ENCODE results near the gene PKP3.
"Not testable (repeated sequence)": the region's sequence is repeated elsewhere in the genome, so short reads cannot be mapped to it uniquely, and the experiment has no call there.

Gene PKP3

DNA sequence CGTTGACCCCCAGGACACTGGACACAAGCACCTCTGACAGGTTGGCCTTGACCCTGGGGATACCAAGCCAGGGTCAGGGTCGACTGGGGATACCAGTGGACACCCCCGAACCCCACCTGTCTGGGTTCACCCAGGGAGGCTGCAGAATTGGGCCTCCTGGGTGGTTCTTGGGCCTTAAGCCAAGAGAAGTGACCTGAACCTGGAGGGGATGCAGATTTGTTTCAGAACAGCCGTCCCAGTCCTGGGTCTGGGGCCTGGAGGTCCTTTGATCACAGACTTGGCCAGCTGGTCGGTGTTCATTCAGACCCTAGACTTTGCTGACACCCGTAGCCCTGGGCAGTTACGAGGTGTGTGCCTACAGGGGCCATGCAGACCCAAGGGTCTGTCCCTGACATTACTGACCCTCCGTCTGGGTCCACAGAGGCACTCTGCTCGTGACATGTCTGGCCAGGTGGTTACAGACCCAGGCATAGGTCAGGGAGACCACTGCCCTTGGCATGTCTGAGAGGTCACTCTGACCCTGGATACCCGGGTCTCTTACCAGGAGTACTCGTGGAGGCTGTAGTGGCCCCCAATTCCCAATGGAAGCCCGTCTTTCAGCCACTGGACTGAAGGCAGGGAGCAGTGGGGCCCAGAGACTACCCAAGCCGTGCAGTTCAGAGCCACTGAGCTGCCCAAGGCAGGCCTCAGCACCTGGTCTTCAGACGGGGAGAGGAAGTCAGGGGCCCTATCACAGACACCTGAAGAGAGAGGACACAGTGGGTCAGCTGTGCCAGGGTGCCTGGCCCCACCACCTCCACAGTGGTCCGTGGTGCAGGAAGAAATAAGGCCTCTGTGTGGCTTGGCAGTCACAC lies 14.4 kb downstream of the PKP3 start:
- Histone ChIP-seq H3K9ac (ENCODE audit: insufficient read length) (no peak overlapping the region), H3K4me3 (no peak overlapping the region), H3K9me3 (ENCODE audit: low read depth, low read length) (no peaks in the 10 kb centered on the region), H3K36me3 (ENCODE audit: insufficient read depth, low read length) (no peaks in the 10 kb centered on the region), H3K27ac (no peak overlapping the region)
- TF ChIP-seq EZH2 (IDR thresholded peaks at IDR 0.05) (no peak), POLR2AphosphoS5 (IDR thresholded peaks at IDR 0.05; ENCODE audit: borderline replicate concordance, low read depth, low read length) (no peak), FOXP2 (optimal IDR thresholded peaks at IDR 0.05; ENCODE audit: control extremely low read depth, extremely low read length, insufficient read depth) (no peak)
- no peak for DNase-seq (ENCODE audit: low read depth, low spot score)

DNA sequence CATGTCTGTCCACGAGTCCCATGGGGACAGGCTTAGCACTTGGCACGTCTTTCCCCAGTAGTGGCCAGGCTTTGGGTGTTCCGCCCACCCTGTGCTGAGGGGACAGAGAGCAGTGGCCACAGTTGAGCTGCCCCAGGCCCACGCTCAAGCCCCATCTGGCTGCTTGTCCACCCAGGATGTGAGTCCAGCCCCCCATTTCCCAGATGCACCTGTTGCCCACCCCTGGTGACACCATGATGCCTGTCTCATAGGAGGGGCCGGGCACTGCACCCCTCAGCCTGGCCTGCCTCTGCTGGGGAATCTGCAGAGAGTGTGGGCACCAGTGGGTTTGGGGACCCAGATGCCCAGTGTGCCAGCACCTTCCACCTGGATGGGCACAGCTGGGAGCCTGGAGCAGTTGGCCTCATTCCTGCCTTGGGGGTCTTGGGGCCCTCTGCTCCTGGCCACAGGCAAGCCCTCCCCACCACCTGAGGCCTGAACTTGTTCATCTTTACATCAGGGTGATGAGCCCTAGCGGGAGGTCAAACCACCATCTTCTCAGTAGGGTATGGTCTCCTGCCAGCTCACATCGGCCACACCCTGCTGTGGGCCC lies 15.1 kb downstream of the PKP3 start:
- H3K4me3 ChIP-seq, result no peak overlapping the region
- H3K27ac ChIP-seq, result no peak overlapping the region
- no peaks in the 10 kb centered on the region for H3K9me3 ChIP-seq (ENCODE audit: low read depth, low read length)
- no peaks in the 10 kb centered on the region for H3K36me3 ChIP-seq (ENCODE audit: insufficient read depth, low read length)
- no peak overlapping the region for H3K9ac ChIP-seq (ENCODE audit: insufficient read length)
- TF ChIP-seq POLR2AphosphoS5 (IDR thresholded peaks at IDR 0.05; ENCODE audit: borderline replicate concordance, low read depth, low read length) (no peak), FOXP2 (optimal IDR thresholded peaks at IDR 0.05; ENCODE audit: control extremely low read depth, extremely low read length, insufficient read depth) (no peak), EZH2 (IDR thresholded peaks at IDR 0.05) (no peak)
- no peak for DNase-seq (ENCODE audit: low read depth, low spot score)

GRCh38 chr11:409600-410483 lies 15.8 kb downstream of the PKP3 start:
- no peak overlapping the region for H3K4me3 ChIP-seq
- no peak for TF ChIP-seq EZH2 (IDR thresholded peaks at IDR 0.05)
- TF ChIP-seq FOXP2 (optimal IDR thresholded peaks at IDR 0.05; ENCODE audit: control extremely low read depth, extremely low read length, insufficient read depth), result no peak
- no peak for TF ChIP-seq POLR2AphosphoS5 (IDR thresholded peaks at IDR 0.05; ENCODE audit: borderline replicate concordance, low read depth, low read length)
- no peak overlapping the region for H3K9ac ChIP-seq (ENCODE audit: insufficient read length)
- no peak for DNase-seq (ENCODE audit: low read depth, low spot score)
- no peaks in the 10 kb centered on the region for H3K36me3 ChIP-seq (ENCODE audit: insufficient read depth, low read length)
- no peak overlapping the region for H3K27ac ChIP-seq
- H3K9me3 ChIP-seq (ENCODE audit: low read depth, low read length), result no peaks in the 10 kb centered on the region

DNA sequence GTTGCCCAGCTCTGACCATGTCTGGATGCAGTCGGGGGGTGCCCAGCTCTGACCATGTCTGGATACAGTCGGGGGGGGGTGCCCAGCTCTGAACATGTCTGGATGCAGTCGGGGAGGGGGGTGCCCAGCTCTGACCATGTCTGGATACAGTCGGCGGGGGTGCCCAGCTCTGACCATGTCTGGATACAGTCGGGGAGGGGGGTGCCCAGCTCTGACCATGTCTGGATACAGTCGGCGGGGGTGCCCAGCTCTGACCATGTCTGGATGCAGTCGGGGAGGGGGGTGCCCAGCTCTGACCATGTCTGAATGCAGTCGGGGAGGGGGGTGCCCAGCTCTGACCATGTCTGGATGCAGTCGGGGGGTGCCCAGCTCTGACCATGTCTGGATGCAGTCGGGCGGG lies 16.7 kb downstream of the PKP3 start:
- not testable (repeated sequence) for H3K36me3 ChIP-seq (ENCODE audit: insufficient read depth, low read length); H3K9ac ChIP-seq (ENCODE audit: insufficient read length); H3K9me3 ChIP-seq (ENCODE audit: low read depth, low read length); DNase-seq (ENCODE audit: low read depth, low spot score); H3K27ac ChIP-seq; H3K4me3 ChIP-seq

DNA sequence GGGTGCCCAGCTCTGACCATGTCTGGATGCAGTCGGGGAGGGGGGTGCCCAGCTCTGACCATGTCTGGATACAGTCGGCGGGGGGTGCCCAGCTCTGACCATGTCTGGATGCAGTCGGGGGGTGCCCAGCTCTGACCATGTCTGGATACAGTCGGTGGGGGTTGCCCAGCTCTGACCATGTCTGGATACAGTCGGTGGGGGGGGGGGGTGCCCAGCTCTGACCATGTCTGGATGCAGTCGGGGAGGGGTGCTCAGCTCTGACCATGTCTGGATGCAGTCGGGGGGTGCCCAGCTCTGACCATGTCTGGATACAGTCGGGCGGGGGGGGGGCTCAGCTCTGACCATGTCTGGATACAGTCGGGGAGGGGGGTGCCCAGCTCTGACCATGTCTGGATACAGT lies 17.5 kb downstream of the PKP3 start:
- not testable (repeated sequence) for H3K27ac ChIP-seq; H3K4me3 ChIP-seq; H3K9me3 ChIP-seq (ENCODE audit: low read depth, low read length); H3K36me3 ChIP-seq (ENCODE audit: insufficient read depth, low read length); H3K9ac ChIP-seq (ENCODE audit: insufficient read length); DNase-seq (ENCODE audit: low read depth, low spot score)

GRCh38 chr11:412641-413119 lies 18.7 kb downstream of the PKP3 start:
- Histone ChIP-seq H3K36me3 (ENCODE audit: insufficient read depth, low read length) (no peaks in the 10 kb centered on the region), H3K9me3 (ENCODE audit: low read depth, low read length) (no peaks in the 10 kb centered on the region), H3K27ac (no peak overlapping the region), H3K4me3 (no peak overlapping the region), H3K9ac (ENCODE audit: insufficient read length) (no peak overlapping the region)
- TF ChIP-seq FOXP2 (optimal IDR thresholded peaks at IDR 0.05; ENCODE audit: control extremely low read depth, extremely low read length, insufficient read depth) (no peak), EZH2 (IDR thresholded peaks at IDR 0.05) (no peak), POLR2AphosphoS5 (IDR thresholded peaks at IDR 0.05; ENCODE audit: borderline replicate concordance, low read depth, low read length) (no peak)
- DNase-seq (ENCODE audit: low read depth, low spot score), result no peak

DNA sequence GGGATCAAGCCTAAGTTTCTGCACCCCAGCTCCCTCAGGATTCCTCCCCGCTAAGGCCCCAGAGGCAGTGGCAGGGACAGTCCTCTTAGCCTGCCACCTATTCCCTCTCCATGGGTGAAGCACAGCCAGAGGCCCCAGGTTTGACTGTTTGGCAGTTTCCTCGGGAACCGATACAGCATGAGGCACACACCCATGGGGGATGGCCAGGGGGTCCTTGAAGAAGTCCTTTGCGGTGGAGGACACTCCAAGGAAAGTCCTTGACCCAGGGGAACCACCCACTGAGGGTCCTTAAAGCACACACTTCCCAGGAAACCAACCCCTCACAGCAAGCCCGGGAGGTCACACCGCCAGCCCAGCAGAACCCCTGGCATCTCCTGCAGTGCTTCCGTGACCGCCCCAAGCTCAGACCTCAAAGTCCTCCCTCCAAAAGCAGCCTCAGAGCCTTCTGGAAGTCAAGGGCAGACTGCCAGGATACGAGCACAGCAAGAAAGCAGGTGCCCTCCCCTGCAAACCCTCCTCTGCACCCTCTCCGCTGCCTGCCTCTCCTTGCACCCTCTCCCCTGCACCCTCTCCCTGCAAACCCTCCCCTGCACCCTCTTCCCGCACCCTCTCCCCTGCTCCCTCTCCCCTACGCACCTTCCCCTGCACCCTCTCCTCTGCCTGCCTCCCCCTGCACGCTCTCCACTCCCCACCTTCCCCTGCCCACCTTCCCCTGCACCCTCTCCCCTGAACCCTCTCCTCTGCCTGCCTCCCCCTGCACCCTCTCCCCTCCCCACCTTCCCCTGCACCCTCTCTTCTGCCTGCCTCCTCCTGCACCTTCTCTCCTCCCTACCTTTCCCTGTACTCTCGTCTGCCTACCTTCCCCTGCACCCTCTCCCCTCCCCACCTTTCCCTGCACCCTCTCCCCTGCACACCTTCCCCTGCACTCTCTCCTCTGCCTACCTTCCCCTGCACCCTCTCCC lies 19.4 kb downstream of the PKP3 start:
- no peak overlapping the region for H3K9ac ChIP-seq (ENCODE audit: insufficient read length)
- TF ChIP-seq EZH2 (IDR thresholded peaks at IDR 0.05) (no peak), POLR2AphosphoS5 (IDR thresholded peaks at IDR 0.05; ENCODE audit: borderline replicate concordance, low read depth, low read length) (no peak), FOXP2 (optimal IDR thresholded peaks at IDR 0.05; ENCODE audit: control extremely low read depth, extremely low read length, insufficient read depth) (no peak)
- H3K36me3 ChIP-seq (ENCODE audit: insufficient read depth, low read length), result no peaks in the 10 kb centered on the region
- no peak for DNase-seq (ENCODE audit: low read depth, low spot score)
- H3K9me3 ChIP-seq (ENCODE audit: low read depth, low read length), result no peaks in the 10 kb centered on the region
- H3K27ac ChIP-seq, result no peak overlapping the region
- no peak overlapping the region for H3K4me3 ChIP-seq
